Endothelial cell of umbilical vein (primary cell): ENCODE data around the gene PELI2. TPM values are rescaled to one million over a fixed set of nuclear protein-coding genes. Genes with fewer than 3 reads are reported as not detected.

Experiments
- BruUV-seq: library from RNA; stranded (reverse); fragments of 400-500 nt; replicated peaks from 2 replicates; lab custom pipeline; 2021; lab: Mats Ljungman, UMichigan
- CTCF ChIA-PET: fragments of 300-600, 350-600 bp; sonication (Branson Sonifier 250); formaldehyde crosslinking; loops from one replicate; lab custom pipeline; 2021; ENCODE audit warnings: antibody characterized with exemption, inconsistent platforms; lab: Charles Lee
- POLR2A ChIA-PET: fragments of 300-600, 350-600 bp; sonication (Branson Sonifier 250); formaldehyde crosslinking; loops from one replicate; lab custom pipeline; 2021; ENCODE audit warnings: antibody characterized with exemption, inconsistent platforms; lab: Charles Lee
- DNase-seq: peaks from one replicate; pipeline ENCODE4 v3.0.0-alpha.2; 2011; ENCODE audit warnings: low read depth, low spot score
- FAIRE-seq: peaks from 2 replicates; lab custom pipeline; 2011; peaks lifted over from hg19 to GRCh38; lab: Jason Lieb, UNC
- H2AFZ ChIP-seq: 2 replicates; pipeline ENCODE4 v1.6.0; 2012; ENCODE audit warnings: low read depth, low read length, control low read depth, inconsistent platforms
- H3K27ac ChIP-seq: 2 replicates; pipeline ENCODE4 v1.5.1; 2011; ENCODE audit warnings: low read depth, mild to moderate bottlenecking, control low read depth, low read length, moderate library complexity; ENCODE audit not compliant: insufficient read depth
- H3K27me3 ChIP-seq, 2 experiments: 2 replicates each; pipeline versions ENCODE4 v1.6.0 to v1.6.1; 2011; ENCODE audit warnings: low read length in 2 of 2, mixed read lengths in 1 of 2; ENCODE audit not compliant: control insufficient read depth in 2 of 2, insufficient read depth in 2 of 2
- H3K36me3 ChIP-seq, 2 experiments: 2 replicates in 1 of 2; 3 replicates in 1 of 2; pipeline ENCODE4 v1.5.1; 2011; ENCODE audit warnings: low read length in 2 of 2, mild to moderate bottlenecking in 1 of 2, moderate library complexity in 1 of 2; ENCODE audit not compliant: control insufficient read depth in 2 of 2, insufficient read depth in 2 of 2; ENCODE audit errors: extremely low read depth in 1 of 2
- H3K4me1 ChIP-seq: 3 replicates; pipeline ENCODE4 v1.5.1; 2011; ENCODE audit warnings: mild to moderate bottlenecking, low read length; ENCODE audit not compliant: control insufficient read depth, insufficient read depth; ENCODE audit errors: extremely low read depth
- H3K4me2 ChIP-seq: 2 replicates; pipeline ENCODE4 v1.6.1; 2011; ENCODE audit warnings: low read length, control low read depth, mixed read lengths; ENCODE audit not compliant: insufficient read depth
- H3K4me3 ChIP-seq, 3 experiments: fragments of 200-600 bp in 1 of 3; sonication (generic), shearing (Covaris generic) in 1 of 3; replicated peaks in 1 of 3; 2 replicates each; pipeline ENCODE4 v1.5.1; 2011 to 2016; ENCODE audit warnings: control low read depth in 3 of 3, low read length in 3 of 3, mild to moderate bottlenecking in 2 of 3, inconsistent platforms in 1 of 3, low read depth in 1 of 3, moderate library complexity in 1 of 3; ENCODE audit not compliant: insufficient read depth in 1 of 3
- H3K79me2 ChIP-seq: 2 replicates; pipeline ENCODE4 v1.6.0; 2012; ENCODE audit warnings: low read length, inconsistent platforms; ENCODE audit not compliant: control insufficient read depth, insufficient read depth
- H3K9ac ChIP-seq: replicated peaks from 2 replicates; pipeline ENCODE3; 2011; ENCODE audit warnings: low read length, control low read depth; ENCODE audit not compliant: insufficient read depth; ENCODE audit errors: extremely low read depth
- H3K9me1 ChIP-seq: replicated peaks from 3 replicates; pipeline ENCODE4 v1.6.0; 2011; ENCODE audit warnings: mild to moderate bottlenecking, low read length; ENCODE audit not compliant: control insufficient read depth, insufficient read depth; ENCODE audit errors: extremely low read depth
- H3K9me3 ChIP-seq: replicated peaks from 2 replicates; pipeline ENCODE4 v1.5.1; 2012; ENCODE audit warnings: low read length, inconsistent platforms; ENCODE audit not compliant: control insufficient read depth, insufficient read depth
- H4K20me1 ChIP-seq: replicated peaks from 2 replicates; pipeline ENCODE3; 2011; ENCODE audit warnings: mild to moderate bottlenecking, low read length; ENCODE audit not compliant: control insufficient read depth, insufficient read depth; ENCODE audit errors: extremely low read depth
- CTCF ChIP-seq, 2 donors: IDR thresholded peaks; 1 replicate in 1 of 2; 2 replicates in 1 of 2; pipeline ENCODE4 v1.5.1; 2011; ENCODE audit warnings: low read length in 2 of 2, mild to moderate bottlenecking in 2 of 2, moderate library complexity in 2 of 2, control low read depth in 1 of 2, inconsistent platforms in 1 of 2, low read depth in 1 of 2; ENCODE audit not compliant: insufficient read depth in 1 of 2; ENCODE audit errors: extremely low read depth in 1 of 2
- EZH2 ChIP-seq: IDR thresholded peaks from 2 replicates; pipeline ENCODE4 v1.6.1; 2012; ENCODE audit warnings: borderline replicate concordance, low read depth, mild to moderate bottlenecking, moderate library complexity, low read length, inconsistent platforms; ENCODE audit not compliant: severe bottlenecking
- FOS ChIP-seq: IDR thresholded peaks from 2 replicates; pipeline ENCODE4 v1.6.1; 2011; ENCODE audit warnings: mild to moderate bottlenecking, low read length, moderate library complexity, borderline replicate concordance; ENCODE audit not compliant: insufficient read depth
- GATA2 ChIP-seq: IDR thresholded peaks from 2 replicates; pipeline ENCODE4 v1.7.0; 2011; ENCODE audit warnings: low read depth, mild to moderate bottlenecking, moderate library complexity, mixed read lengths, low read length; ENCODE audit not compliant: insufficient read length, insufficient read depth
- JUN ChIP-seq: IDR thresholded peaks from 2 replicates; pipeline ENCODE4 v1.6.1; 2011; ENCODE audit warnings: borderline replicate concordance, low read depth; ENCODE audit not compliant: insufficient read length, insufficient read depth
- MAX ChIP-seq: IDR thresholded peaks from 2 replicates; pipeline ENCODE4 v1.6.1; 2011; ENCODE audit not compliant: insufficient read depth, insufficient read length
- MYC ChIP-seq: IDR thresholded peaks from one replicate; pipeline ENCODE4 v1.6.1; 2011; ENCODE audit warnings: mild to moderate bottlenecking, low read depth, low read length
- POLR2A ChIP-seq: IDR thresholded peaks from 2 replicates; pipeline ENCODE4 v1.6.1; 2012; ENCODE audit warnings: low read depth, mild to moderate bottlenecking, control low read depth, low read length
- POLR2AphosphoS5 ChIP-seq: IDR thresholded peaks from 2 replicates; pipeline ENCODE4 v1.6.1; 2012; ENCODE audit warnings: low read depth, mild to moderate bottlenecking, control low read depth, low read length, moderate library complexity; ENCODE audit not compliant: insufficient read depth
- dilution Hi-C: fragments of 300-500 bp; cut with MboI; formaldehyde crosslinking; loops from one replicate; pipeline ENCODE4 v1.15.0; 2019; ENCODE audit warnings: low sequenced_read_pairs; ENCODE audit not compliant: extremely low pct_ligation_motif_present
- intact Hi-C: fragments of 100-400 bp; cut with micrococcal nuclease; formaldehyde crosslinking; loops from one replicate; pipeline ENCODE4 v1.10.0; 2022
- polyA plus RNA-seq, 4 experiments: library from polyadenylated mRNA; depleted of rRNA in 3 of 4; stranded (reverse) in 3 of 4; unstranded in 1 of 4; fragments of >200 nt; gene quantifications; 2 replicates each; pipeline versions ENCODE4 v1.2.1 to v1.2.3, GENCODE V29; 2011 to 2012; ENCODE audit warnings: missing spikeins in 1 of 4
- total RNA-seq: library from RNA; stranded (reverse); gene quantifications from 2 replicates; pipeline ENCODE4 v1.2.3, GENCODE V29; 2021

The PELI2 gene
- total and polyA plus RNA-seq, 2 donors (not counting 3 experiments of a cell fraction or from before 2014, with no cell fraction given), result 11.5 to 13.0 TPM

- no peak for TF ChIP-seq POLR2A
- TF ChIP-seq GATA2, result no peak
- no peaks in the 10 kb centered on the region for H4K20me1 ChIP-seq
- ChIA-PET CTCF (interaction anchor here (1.2 to 1.6 kb wide), 2 partner anchors 13 to 53 kb away, joined by 3 read pairs; no protein-coding TSS in a partner anchor), POLR2A (no interaction called here)
- H3K4me1 ChIP-seq, result peaks cover 17% of the 10 kb centered on the region
- H3K27me3 ChIP-seq, result no peaks in the 10 kb centered on the region
- no peak for DNase-seq
- no peaks in the 10 kb centered on the region for H3K79me2 ChIP-seq
- no TSS peak for BruUV-seq
- dilution Hi-C loops (no loop called here), intact Hi-C loops (no loop called here)
- no peak overlapping the region for H2AFZ ChIP-seq
- no peak overlapping the region for H3K9ac ChIP-seq
- no peak overlapping the region for H3K27ac ChIP-seq
- no peaks in the 10 kb centered on the region for H3K9me3 ChIP-seq
- no peaks in the 10 kb centered on the region for H3K9me1 ChIP-seq
- H3K4me3 ChIP-seq, result no peak overlapping the region
- H3K36me3 ChIP-seq, result no peaks in the 10 kb centered on the region
- FAIRE-seq, result no peak
- no peak overlapping the region for H3K4me2 ChIP-seq
Observed at GRCh38 chr14:56176530-56176929, 58.3 kb downstream of the PELI2 start.

DNA sequence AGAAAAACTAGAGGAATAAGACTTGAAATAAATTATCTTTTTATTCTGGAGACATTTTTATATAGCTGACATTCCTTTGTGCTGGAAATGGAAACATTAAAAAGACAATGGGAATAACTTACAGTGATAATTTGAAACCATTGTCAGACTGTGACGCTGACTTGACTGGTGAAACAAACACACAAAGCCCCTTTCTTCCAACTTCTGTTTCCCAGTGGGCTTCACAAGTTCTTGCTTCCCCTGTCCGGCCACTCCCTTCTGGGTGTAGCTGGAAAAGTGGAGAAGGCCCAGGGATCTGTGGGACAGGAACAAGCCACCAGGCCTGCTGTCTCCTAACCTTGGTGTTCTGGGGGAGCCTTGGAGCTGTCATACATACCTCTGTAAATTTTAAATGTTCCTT, 58.8 kb downstream of the PELI2 start:
- no peaks in the 10 kb centered on the region for H3K9me3 ChIP-seq
- FAIRE-seq, result no peak
- dilution Hi-C loops (no loop called here), intact Hi-C loops (no loop called here)
- no peaks in the 10 kb centered on the region for H3K79me2 ChIP-seq
- H3K27me3 ChIP-seq, result no peaks in the 10 kb centered on the region
- no peak overlapping the region for H3K27ac ChIP-seq
- H3K9ac ChIP-seq, result no peak overlapping the region
- H4K20me1 ChIP-seq, result no peaks in the 10 kb centered on the region
- DNase-seq, result peak; percentile 21
- H3K4me2 ChIP-seq, result no peak overlapping the region
- BruUV-seq, result no TSS peak
- no peaks in the 10 kb centered on the region for H3K36me3 ChIP-seq
- H2AFZ ChIP-seq, result no peak overlapping the region
- ChIA-PET CTCF (interaction anchor here (1.6 kb wide), 1 partner anchor 12 kb away, joined by 3 read pairs; no protein-coding TSS in a partner anchor), POLR2A (no interaction called here)
- H3K9me1 ChIP-seq, result no peaks in the 10 kb centered on the region
- H3K4me1 ChIP-seq, result peaks cover 15% of the 10 kb centered on the region
- no peak for TF ChIP-seq MYC
- no peak for TF ChIP-seq JUN
- no peak for TF ChIP-seq POLR2AphosphoS5
- TF ChIP-seq POLR2A, result no peak
- no peak for TF ChIP-seq MAX
- no peak for TF ChIP-seq GATA2
- no peak for TF ChIP-seq EZH2
- no peak for TF ChIP-seq FOS
- TF ChIP-seq CTCF (IDR thresholded peaks at IDR 0.05; ENCODE audit: extremely low read depth in 1 of 2, insufficient read depth in 1 of 2, low read depth in 1 of 2, low read length in 2 of 2), result no peak
- H3K4me3 ChIP-seq, result no peak overlapping the region
